GM12874 (cell line): ENCODE measurements around the gene IBA57.

Experiments used
- CTCF ChIP-seq: IDR thresholded peaks from 2 replicates; pipeline ENCODE4 v1.5.1; 2011; ENCODE audit warnings: low read depth, mild to moderate bottlenecking, control low read depth, low read length, moderate library complexity; ENCODE audit not compliant: insufficient read depth

IBA57 gene

GRCh38 chr1:228159008-228159665 is 6.5 kb upstream of the IBA57 start:
- no peak for TF ChIP-seq CTCF

GRCh38 chr1:228160201-228160761 is 5.3 kb upstream of the IBA57 start:
- no peak for TF ChIP-seq CTCF

- no peak for TF ChIP-seq CTCF
Observed at GRCh38 chr1:228161362-228161761, 4.2 kb upstream of the IBA57 start.

- no peak for TF ChIP-seq CTCF
Observed at GRCh38 chr1:228161866-228162265, 3.7 kb upstream of the IBA57 start.

- no peak for TF ChIP-seq CTCF
Observed at GRCh38 chr1:228162286-228163006, 3.2 kb upstream of the IBA57 start.

- no peak for TF ChIP-seq CTCF
Observed at GRCh38 chr1:228163007-228163753, 2.4 kb upstream of the IBA57 start.
